SU-DHL-6 (cell line): ENCODE results near the gene TCF7L1.

Experiments used
- H2AFZ ChIP-seq: fragments of 200-600 bp; sonication (generic); 2 replicates; pipeline ENCODE4 v1.6.1; 2014; ENCODE audit warnings: low read depth, mild to moderate bottlenecking, moderate library complexity, mixed read lengths, antibody characterized with exemption, low read length; ENCODE audit not compliant: severe bottlenecking
- H3F3A ChIP-seq: fragments of 200-600 bp; shearing (Covaris generic); 2 replicates; pipeline ENCODE4 v1.6.0; 2016; ENCODE audit warnings: antibody characterized with exemption, mild to moderate bottlenecking; ENCODE audit not compliant: insufficient read depth
- H3K27ac ChIP-seq: fragments of 200-600 bp; sonication (generic); 2 replicates; pipeline ENCODE4 v1.5.1; 2016; ENCODE audit warnings: low read depth, mild to moderate bottlenecking, low read length, moderate library complexity, mixed read lengths
- H3K27me3 ChIP-seq: fragments of 200-600 bp; sonication (generic), shearing (Covaris generic); 2 replicates; pipeline ENCODE4 v1.6.0; 2014; ENCODE audit warnings: mild to moderate bottlenecking, low read length
- H3K36me3 ChIP-seq: fragments of 200-600 bp; sonication (generic); 2 replicates; pipeline ENCODE4 v1.6.1; 2014; ENCODE audit warnings: mild to moderate bottlenecking, low read length, mixed read lengths
- H3K4me2 ChIP-seq: fragments of 300-600, 200-600 bp; shearing (Covaris generic), sonication (generic); 2 replicates; pipeline ENCODE4 v1.6.0; 2014; ENCODE audit warnings: low read length, low read depth, mild to moderate bottlenecking; ENCODE audit not compliant: poor library complexity, severe bottlenecking
- H3K4me3 ChIP-seq: fragments of 200-600 bp; sonication (generic); 2 replicates; pipeline ENCODE4 v1.5.1; 2014; ENCODE audit warnings: antibody characterized with exemption, low read length, mild to moderate bottlenecking, mixed read lengths; ENCODE audit not compliant: insufficient read depth, poor library complexity, severe bottlenecking
- H3K79me2 ChIP-seq: fragments of 200-600 bp; sonication (generic); 2 replicates; pipeline ENCODE4 v1.6.1; 2014; ENCODE audit warnings: mild to moderate bottlenecking, low read length, moderate library complexity; ENCODE audit not compliant: insufficient read depth
- H3K9ac ChIP-seq: fragments of 200-600 bp; sonication (generic); 2 replicates; pipeline ENCODE4 v1.7.0; 2014; ENCODE audit warnings: mild to moderate bottlenecking, low read length
- H3K9me2 ChIP-seq: fragments of 200-600 bp; sonication (generic); replicated peaks from 2 replicates; pipeline ENCODE4 v1.6.1; 2014; ENCODE audit warnings: low read length; ENCODE audit not compliant: insufficient read depth
- H3K9me3 ChIP-seq: fragments of 200-600 bp; sonication (generic); 2 replicates; pipeline ENCODE4 v1.6.1; 2014; ENCODE audit warnings: low read length, mixed read lengths; ENCODE audit not compliant: insufficient read depth
- H4K20me1 ChIP-seq: fragments of 200-600 bp; sonication (generic); 2 replicates; pipeline ENCODE4 v1.6.1; 2014; ENCODE audit warnings: low read depth, mild to moderate bottlenecking, antibody characterized with exemption, low read length, moderate library complexity, mixed read lengths
- CTCF ChIP-seq: fragments of 200-600 bp; sonication (generic); IDR thresholded peaks from one replicate; pipeline ENCODE4 v1.5.1; 2017; ENCODE audit warnings: antibody characterized with exemption, mild to moderate bottlenecking, low read length, moderate library complexity; ENCODE audit not compliant: insufficient read depth, poor library complexity, severe bottlenecking
- EZH2phosphoT487 ChIP-seq: fragments of 200-600 bp; sonication (generic), shearing (Covaris generic); conservative IDR thresholded peaks from 2 replicates; pipeline ENCODE4 v1.6.1; 2018; ENCODE audit warnings: mild to moderate bottlenecking, antibody characterized with exemption, low read length, moderate library complexity, mixed read lengths

TCF7L1 gene

GRCh38 chr2:85245891-85246290 is 112.7 kb downstream of the TCF7L1 start:
- Histone ChIP-seq H4K20me1 (no peaks in the 10 kb centered on the region), H3F3A (no peaks in the 10 kb centered on the region), H3K9me3 (no peaks in the 10 kb centered on the region), H3K4me3 (no peak overlapping the region), H3K4me2 (no peak overlapping the region), H3K27ac (no peak overlapping the region), H3K36me3 (no peaks in the 10 kb centered on the region), H2AFZ (no peak overlapping the region), H3K27me3 (no peaks in the 10 kb centered on the region), H3K79me2 (no peaks in the 10 kb centered on the region), H3K9ac (no peak overlapping the region), H3K9me2 (no peaks in the 10 kb centered on the region)
- TF ChIP-seq EZH2phosphoT487 (no peak), CTCF (no peak)

GRCh38 chr2:85246348-85246747 is 113.2 kb downstream of the TCF7L1 start:
- H3K4me3 ChIP-seq, result no peak overlapping the region
- no peak overlapping the region for H2AFZ ChIP-seq
- no peaks in the 10 kb centered on the region for H3K27me3 ChIP-seq
- no peaks in the 10 kb centered on the region for H3K36me3 ChIP-seq
- H3K27ac ChIP-seq, result no peak overlapping the region
- H3K79me2 ChIP-seq, result no peaks in the 10 kb centered on the region
- H3K9me3 ChIP-seq, result no peaks in the 10 kb centered on the region
- no peaks in the 10 kb centered on the region for H4K20me1 ChIP-seq
- TF ChIP-seq CTCF, result no peak
- TF ChIP-seq EZH2phosphoT487, result no peak
- H3K4me2 ChIP-seq, result no peak overlapping the region
- H3K9me2 ChIP-seq, result no peaks in the 10 kb centered on the region
- no peak overlapping the region for H3K9ac ChIP-seq
- H3F3A ChIP-seq, result no peaks in the 10 kb centered on the region

- no peaks in the 10 kb centered on the region for H3K27me3 ChIP-seq
- no peaks in the 10 kb centered on the region for H3K9me3 ChIP-seq
- TF ChIP-seq EZH2phosphoT487 (no peak), CTCF (no peak)
- H2AFZ ChIP-seq, result no peak overlapping the region
- no peaks in the 10 kb centered on the region for H3K9me2 ChIP-seq
- H3K79me2 ChIP-seq, result no peaks in the 10 kb centered on the region
- no peak overlapping the region for H3K9ac ChIP-seq
- no peaks in the 10 kb centered on the region for H3K36me3 ChIP-seq
- no peak overlapping the region for H3K4me2 ChIP-seq
- no peaks in the 10 kb centered on the region for H3F3A ChIP-seq
- no peak overlapping the region for H3K4me3 ChIP-seq
- no peaks in the 10 kb centered on the region for H4K20me1 ChIP-seq
- H3K27ac ChIP-seq, result no peak overlapping the region
Observed at GRCh38 chr2:85247610-85248009, 114.4 kb downstream of the TCF7L1 start.
